RPMI7951 (cell line): ENCODE data around the gene OSBPL2. TPM values are rescaled to one million over a fixed set of nuclear protein-coding genes. Genes with fewer than 3 reads are reported as not detected.

Experiments
- DNase-seq: peaks from one replicate; pipeline ENCODE4 v3.0.0-alpha.2; 2012; ENCODE audit warnings: low read depth
- total RNA-seq: library from RNA; depleted of rRNA; stranded (reverse); fragments of >200 nt; shearing (Covaris generic); gene quantifications from 2 replicates; pipeline ENCODE4 v1.2.3, GENCODE V29; 2014

Gene OSBPL2
- total RNA-seq, 1 experiment from 2014 or later: 18.6 TPM

- DNase-seq: no peak
These were observed 31.9 kb upstream of the OSBPL2 start for GRCh38 chr20:62206388-62206775.

- no peak for DNase-seq
These were observed 30.1 kb upstream of the OSBPL2 start for GRCh38 chr20:62208061-62208794.

- peak; percentile 35 for DNase-seq
These were observed 29.2 kb upstream of the OSBPL2 start for GRCh38 chr20:62208795-62209755.

- DNase-seq: no peak
These were observed 28.3 kb upstream of the OSBPL2 start for GRCh38 chr20:62209850-62210495.

- no peak for DNase-seq
These were observed 27.8 kb upstream of the OSBPL2 start for GRCh38 chr20:62210496-62210855.

GRCh38 chr20:62211216-62211615, 27.1 kb upstream of the OSBPL2 start:
- no peak for DNase-seq

- DNase-seq: no peak
These were observed 26.5 kb upstream of the OSBPL2 start for GRCh38 chr20:62211769-62212288.

GRCh38 chr20:62212299-62212698, 26.0 kb upstream of the OSBPL2 start:
- no peak for DNase-seq

- DNase-seq: no peak
These were observed 24.3 kb upstream of the OSBPL2 start for GRCh38 chr20:62214067-62214466.

GRCh38 chr20:62215020-62215990, 23.0 kb upstream of the OSBPL2 start:
- no peak for DNase-seq

GRCh38 chr20:62215991-62216635, 22.2 kb upstream of the OSBPL2 start:
- no peak for DNase-seq

- DNase-seq: no peak
These were observed 21.4 kb upstream of the OSBPL2 start for GRCh38 chr20:62216636-62217566.

- DNase-seq: no peak
These were observed 20.2 kb upstream of the OSBPL2 start for GRCh38 chr20:62217913-62218773.

GRCh38 chr20:62219101-62219991, 19.0 kb upstream of the OSBPL2 start:
- no peak for DNase-seq

- DNase-seq: peak; percentile 26
These were observed 18.2 kb upstream of the OSBPL2 start, which contains the start of gene HRH3 for GRCh38 chr20:62219992-62220665. HRH3 (minus strand) TSS chr20:62220278; CDS start chr20:62219970, 308 bp downstream.
